OCI-M1 (cell line): ENCODE results near the gene PSMG2.
"Not testable (repeated sequence)": the region's sequence is repeated elsewhere in the genome, so short reads cannot be mapped to it uniquely, and the experiment has no call there.

Experiments
- DNase-seq: peaks from one replicate; lab custom pipeline; 2025; lab: John Stamatoyannopoulos, UW

PSMG2 gene

GRCh38 chr18:12722731-12723130, 19.9 kb downstream of the PSMG2 start:
- no peak for DNase-seq

- no peak for DNase-seq
These were observed 23.5 kb downstream of the PSMG2 start for GRCh38 chr18:12726331-12726730.

- peak; percentile 84 for DNase-seq
These were observed 24.1 kb downstream of the PSMG2 start for GRCh38 chr18:12726774-12727550.

- no peak for DNase-seq
These were observed 34.5 kb downstream of the PSMG2 start for GRCh38 chr18:12737243-12737902.

- no peak for DNase-seq
These were observed 38.5 kb downstream of the PSMG2 start for GRCh38 chr18:12741351-12741750.

- DNase-seq, result no peak
These were observed 39.6 kb downstream of the PSMG2 start for GRCh38 chr18:12742453-12742852.

GRCh38 chr18:12744103-12744502, 41.3 kb downstream of the PSMG2 start:
- peak; percentile 82 for DNase-seq

- DNase-seq, result no peak
These were observed 42.4 kb downstream of the PSMG2 start for GRCh38 chr18:12745095-12745795.

- no peak for DNase-seq
These were observed 44.9 kb downstream of the PSMG2 start for GRCh38 chr18:12747530-12748315.

- DNase-seq, result no peak
These were observed 45.8 kb downstream of the PSMG2 start for GRCh38 chr18:12748671-12749070.

- DNase-seq, result no peak
These were observed 46.3 kb downstream of the PSMG2 start for GRCh38 chr18:12749121-12749520.

- DNase-seq, result no peak
These were observed 47.4 kb downstream of the PSMG2 start for GRCh38 chr18:12750076-12750714.

GRCh38 chr18:12750715-12751502, 48.1 kb downstream of the PSMG2 start:
- DNase-seq, result no peak

GRCh38 chr18:12751503-12751884, 48.7 kb downstream of the PSMG2 start:
- DNase-seq, result no peak

GRCh38 chr18:12751891-12752290, 49.0 kb downstream of the PSMG2 start:
- DNase-seq, result no peak

- DNase-seq, result no peak
These were observed 51.7 kb downstream of the PSMG2 start for GRCh38 chr18:12754511-12754910.

- not testable (repeated sequence) for DNase-seq
These were observed 52.8 kb downstream of the PSMG2 start for GRCh38 chr18:12755606-12756005.

- peak; percentile 26 for DNase-seq
These were observed 53.9 kb downstream of the PSMG2 start for GRCh38 chr18:12756619-12757239.

GRCh38 chr18:12758566-12758965, 55.7 kb downstream of the PSMG2 start:
- not testable (repeated sequence) for DNase-seq

- no peak for DNase-seq
These were observed 62.3 kb downstream of the PSMG2 start for GRCh38 chr18:12765126-12765525.
